ENCODE data around the gene SCRT2.
A peak's percentile ranks its signal among the peaks of the same experiment; 100 is the strongest.
"Not testable (repeated sequence)": the region's sequence is repeated elsewhere in the genome, so short reads cannot be mapped to it uniquely, and the experiment has no call there.

Gene SCRT2

DNA sequence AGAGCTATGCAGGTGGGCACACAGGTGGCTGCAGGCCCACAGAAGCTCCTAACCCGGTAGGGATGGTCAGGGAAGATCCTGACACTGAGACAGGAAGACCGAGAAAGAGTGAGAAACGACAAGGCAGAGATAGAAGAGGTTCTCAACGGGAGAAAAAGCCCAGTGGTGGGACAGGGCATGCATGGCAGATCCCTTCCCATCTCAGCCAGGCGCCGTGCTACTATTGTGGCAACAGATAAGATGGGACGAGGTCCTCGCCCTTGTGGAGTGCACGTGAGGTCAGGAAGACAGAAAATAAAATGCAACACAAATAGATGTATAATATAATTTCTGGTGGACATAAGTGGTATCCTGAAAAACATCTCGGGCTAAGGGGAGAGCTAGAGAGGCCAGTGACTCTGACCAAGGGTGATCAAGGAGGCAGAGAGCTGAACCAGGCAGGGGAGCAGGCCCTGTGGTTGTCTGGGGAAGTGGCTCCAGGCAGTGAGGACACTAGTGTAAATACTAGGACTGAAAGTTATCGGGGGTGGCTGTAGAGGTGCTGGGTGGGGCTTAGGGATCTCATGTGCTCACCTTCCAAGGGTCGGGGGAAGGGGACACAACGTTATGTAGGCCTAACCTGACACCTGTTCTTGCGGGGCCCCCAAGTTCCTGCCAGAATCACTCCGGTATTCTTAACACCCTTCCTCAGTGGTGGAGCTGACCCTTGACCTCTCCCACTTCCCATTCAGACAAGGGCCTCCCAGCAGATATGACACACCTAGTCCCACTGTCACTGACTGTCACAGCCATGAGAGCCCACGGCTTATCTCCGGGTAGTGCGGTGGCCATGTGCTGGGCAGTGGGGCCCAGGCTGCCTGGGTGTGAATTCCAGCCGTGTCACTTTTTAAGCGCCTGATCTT is 23.6 kb downstream of the SCRT2 start:
- Histone ChIP-seq H3K36me3 (ENCODE audit: insufficient read depth, low read length) (peaks cover 18% of the 10 kb centered on the region), H2AFZ (ENCODE audit: low read depth, low read length) (no peak overlapping the region), H3K27me3 (ENCODE audit: insufficient read depth, low read length) (peaks cover 5% of the 10 kb centered on the region), H3K9me3 (ENCODE audit: low read length) (peaks cover 5% of the 10 kb centered on the region), H3K4me1 (ENCODE audit: insufficient read depth, low read length) (peaks cover 10% of the 10 kb centered on the region), H3K4me3 (ENCODE audit: low read length) (peak overlapping the region; percentile 69)

- H2AFZ ChIP-seq (ENCODE audit: low read depth, low read length) = no peak overlapping the region
- no peaks in the 10 kb centered on the region for H3K27me3 ChIP-seq (ENCODE audit: insufficient read depth, low read length)
- H3K36me3 ChIP-seq (ENCODE audit: insufficient read depth, low read length) = peaks cover 18% of the 10 kb centered on the region
- H3K4me3 ChIP-seq (ENCODE audit: low read length) = no peak overlapping the region
- H3K9me3 ChIP-seq (ENCODE audit: low read length) = peaks cover 5% of the 10 kb centered on the region
- H3K4me1 ChIP-seq (ENCODE audit: insufficient read depth, low read length) = peaks cover 10% of the 10 kb centered on the region
Observed at GRCh38 chr20:650954-651353, 24.6 kb downstream of the SCRT2 start.

DNA sequence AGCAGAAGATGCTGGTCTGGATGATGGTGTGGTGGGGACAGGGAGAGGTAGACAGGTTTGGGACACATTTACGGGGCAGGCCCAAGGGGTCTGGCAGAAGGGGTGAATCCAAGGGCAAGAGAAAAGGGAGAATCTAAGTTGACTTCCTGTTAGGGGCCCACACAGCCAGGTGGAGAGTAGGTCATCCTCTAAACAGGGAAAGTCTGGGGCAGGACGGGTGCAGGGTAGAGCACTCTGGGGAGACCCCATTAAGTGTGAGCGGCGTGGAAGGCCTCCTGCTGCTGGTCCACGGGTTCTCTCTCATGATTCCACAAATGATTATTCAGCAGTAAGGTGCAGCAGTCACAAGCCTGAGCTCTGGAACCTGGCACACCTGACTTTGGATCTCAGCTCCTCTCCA is 25.3 kb downstream of the SCRT2 start:
- H3K9me3 ChIP-seq (ENCODE audit: low read length) = peaks cover 5% of the 10 kb centered on the region
- H3K4me1 ChIP-seq (ENCODE audit: insufficient read depth, low read length) = peaks cover 10% of the 10 kb centered on the region
- no peak overlapping the region for H3K4me3 ChIP-seq (ENCODE audit: low read length)
- H2AFZ ChIP-seq (ENCODE audit: low read depth, low read length) = no peak overlapping the region
- peaks cover 18% of the 10 kb centered on the region for H3K36me3 ChIP-seq (ENCODE audit: insufficient read depth, low read length)
- no peaks in the 10 kb centered on the region for H3K27me3 ChIP-seq (ENCODE audit: insufficient read depth, low read length)

- peaks cover 18% of the 10 kb centered on the region for H3K36me3 ChIP-seq (ENCODE audit: insufficient read depth, low read length)
- peaks cover 5% of the 10 kb centered on the region for H3K9me3 ChIP-seq (ENCODE audit: low read length)
- H3K4me3 ChIP-seq (ENCODE audit: low read length) = no peak overlapping the region
- H2AFZ ChIP-seq (ENCODE audit: low read depth, low read length) = no peak overlapping the region
- H3K4me1 ChIP-seq (ENCODE audit: insufficient read depth, low read length) = peaks cover 3% of the 10 kb centered on the region
- H3K27me3 ChIP-seq (ENCODE audit: insufficient read depth, low read length) = no peaks in the 10 kb centered on the region
Observed at GRCh38 chr20:647479-648019, 28.1 kb downstream of the SCRT2 start.

DNA sequence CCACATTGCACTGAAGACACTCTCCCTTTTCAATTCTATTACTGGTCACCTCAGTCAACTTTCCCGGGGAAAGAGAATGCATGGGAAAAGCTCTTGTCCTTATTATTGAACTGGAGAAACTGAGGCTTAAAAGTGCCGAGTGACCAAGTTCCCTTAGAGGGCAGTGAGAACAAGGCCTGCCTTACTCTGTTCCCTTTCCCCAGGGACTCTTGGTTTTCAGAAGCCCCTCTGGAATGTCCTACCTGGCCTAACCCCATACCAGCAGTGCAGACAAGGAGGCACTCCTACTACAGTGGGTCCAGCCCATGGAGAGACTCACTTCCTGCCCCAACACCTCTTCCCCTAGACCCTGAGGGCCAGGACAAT is 28.8 kb downstream of the SCRT2 start:
- peaks cover 5% of the 10 kb centered on the region for H3K9me3 ChIP-seq (ENCODE audit: low read length)
- H3K4me3 ChIP-seq (ENCODE audit: low read length) = no peak overlapping the region
- no peak overlapping the region for H2AFZ ChIP-seq (ENCODE audit: low read depth, low read length)
- H3K4me1 ChIP-seq (ENCODE audit: insufficient read depth, low read length) = no peaks in the 10 kb centered on the region
- H3K36me3 ChIP-seq (ENCODE audit: insufficient read depth, low read length) = peaks cover 18% of the 10 kb centered on the region
- H3K27me3 ChIP-seq (ENCODE audit: insufficient read depth, low read length) = no peaks in the 10 kb centered on the region

GRCh38 chr20:646107-646867 is 29.3 kb downstream of the SCRT2 start:
- peaks cover 18% of the 10 kb centered on the region for H3K36me3 ChIP-seq (ENCODE audit: insufficient read depth, low read length)
- no peak overlapping the region for H2AFZ ChIP-seq (ENCODE audit: low read depth, low read length)
- no peaks in the 10 kb centered on the region for H3K27me3 ChIP-seq (ENCODE audit: insufficient read depth, low read length)
- no peaks in the 10 kb centered on the region for H3K4me1 ChIP-seq (ENCODE audit: insufficient read depth, low read length)
- H3K4me3 ChIP-seq (ENCODE audit: low read length) = no peak overlapping the region
- H3K9me3 ChIP-seq (ENCODE audit: low read length) = peaks cover 5% of the 10 kb centered on the region

DNA sequence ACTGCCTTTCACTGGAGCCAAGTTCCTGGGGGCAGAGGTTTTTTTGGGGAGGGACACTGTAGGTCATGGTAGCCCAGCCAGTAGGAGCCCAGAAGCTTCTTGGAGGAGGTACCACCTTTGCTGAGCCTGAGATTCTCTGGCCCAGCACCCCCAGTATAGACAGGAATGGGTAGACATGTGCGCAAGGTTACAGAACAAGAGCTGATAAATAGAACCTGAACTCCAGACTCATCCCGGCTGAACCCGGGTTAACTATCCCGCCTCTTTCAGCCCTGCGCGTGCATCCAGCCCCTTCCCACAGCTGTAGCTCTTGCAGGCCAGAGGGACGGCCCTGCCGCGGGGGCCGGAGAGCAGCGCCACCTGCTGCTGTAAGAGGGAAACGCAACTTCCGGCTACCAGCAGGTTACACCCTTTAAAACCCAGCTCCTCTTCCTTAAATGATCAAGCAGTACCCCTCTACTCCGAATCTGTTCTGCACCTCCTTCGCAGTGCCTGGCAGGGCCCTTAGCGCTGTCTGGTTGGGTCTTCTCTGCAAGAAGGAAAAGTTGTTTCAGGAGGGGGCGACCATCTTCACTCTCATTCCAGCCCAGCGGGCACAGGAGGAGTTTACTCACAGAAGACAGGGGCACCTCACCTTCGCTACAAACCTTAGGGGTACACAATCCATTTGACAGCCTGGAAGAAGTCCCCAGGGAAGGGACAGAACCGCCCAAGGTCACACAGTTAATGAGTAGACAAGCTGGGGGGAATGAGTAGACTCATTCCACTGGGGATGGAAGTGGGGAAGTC is 30.1 kb downstream of the SCRT2 start:
- Histone ChIP-seq H3K4me3 (ENCODE audit: low read length) (no peak overlapping the region), H3K9me3 (ENCODE audit: low read length) (peaks cover 5% of the 10 kb centered on the region), H3K36me3 (ENCODE audit: insufficient read depth, low read length) (peaks cover 18% of the 10 kb centered on the region), H3K4me1 (ENCODE audit: insufficient read depth, low read length) (no peaks in the 10 kb centered on the region), H2AFZ (ENCODE audit: low read depth, low read length) (no peak overlapping the region), H3K27me3 (ENCODE audit: insufficient read depth, low read length) (no peaks in the 10 kb centered on the region)

DNA sequence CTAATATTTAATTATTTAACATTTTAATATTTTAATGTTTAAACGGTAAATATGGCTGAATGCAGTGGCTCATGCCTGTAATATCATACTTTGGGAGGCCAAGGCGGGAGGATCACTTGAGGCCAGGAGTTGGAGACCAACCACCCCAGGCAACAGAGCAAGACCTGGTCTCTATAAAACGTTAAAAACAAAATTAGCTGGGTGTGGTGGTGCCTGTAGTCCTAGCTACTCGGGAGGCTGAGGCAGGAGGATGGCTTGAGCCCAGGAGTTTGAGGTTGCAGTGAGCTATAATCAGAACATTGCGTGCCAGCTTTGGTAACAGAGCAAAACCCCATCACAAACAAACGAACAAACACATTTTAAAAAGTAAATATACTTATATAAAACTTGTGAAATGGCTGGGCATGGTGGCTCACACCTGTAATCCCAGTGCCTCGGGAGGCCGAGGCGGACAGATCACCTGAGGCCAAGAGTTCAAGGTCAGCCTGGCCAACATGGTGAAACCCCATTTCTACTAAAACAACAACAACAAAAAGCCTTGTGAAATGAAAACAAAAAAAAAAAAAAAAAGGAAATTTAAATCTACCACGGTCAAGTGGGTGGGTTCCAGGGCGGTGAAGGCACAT is 30.8 kb downstream of the SCRT2 start:
- Histone ChIP-seq H2AFZ (ENCODE audit: low read depth, low read length) (no peak overlapping the region), H3K9me3 (ENCODE audit: low read length) (peaks cover 5% of the 10 kb centered on the region), H3K4me1 (ENCODE audit: insufficient read depth, low read length) (no peaks in the 10 kb centered on the region), H3K27me3 (ENCODE audit: insufficient read depth, low read length) (no peaks in the 10 kb centered on the region), H3K36me3 (ENCODE audit: insufficient read depth, low read length) (peaks cover 18% of the 10 kb centered on the region), H3K4me3 (ENCODE audit: low read length) (no peak overlapping the region)

- H3K36me3 ChIP-seq (ENCODE audit: insufficient read depth, low read length) = peaks cover 5% of the 10 kb centered on the region
- peaks cover 2% of the 10 kb centered on the region for H3K9me3 ChIP-seq (ENCODE audit: low read length)
- H2AFZ ChIP-seq (ENCODE audit: low read depth, low read length) = no peak overlapping the region
- no peaks in the 10 kb centered on the region for H3K4me1 ChIP-seq (ENCODE audit: insufficient read depth, low read length)
- no peaks in the 10 kb centered on the region for H3K27me3 ChIP-seq (ENCODE audit: insufficient read depth, low read length)
- no peak overlapping the region for H3K4me3 ChIP-seq (ENCODE audit: low read length)
Observed at GRCh38 chr20:642398-643174, 33.0 kb downstream of the SCRT2 start.

GRCh38 chr20:642013-642397 is 33.6 kb downstream of the SCRT2 start:
- not testable (repeated sequence) for H3K36me3 ChIP-seq (ENCODE audit: insufficient read depth, low read length); H3K4me1 ChIP-seq (ENCODE audit: insufficient read depth, low read length); H3K27me3 ChIP-seq (ENCODE audit: insufficient read depth, low read length); H2AFZ ChIP-seq (ENCODE audit: low read depth, low read length); H3K9me3 ChIP-seq (ENCODE audit: low read length); H3K4me3 ChIP-seq (ENCODE audit: low read length)

- H3K9me3 ChIP-seq (ENCODE audit: low read length) = no peaks in the 10 kb centered on the region
- H3K4me3 ChIP-seq (ENCODE audit: low read length) = no peak overlapping the region
- H3K4me1 ChIP-seq (ENCODE audit: insufficient read depth, low read length) = no peaks in the 10 kb centered on the region
- H3K27me3 ChIP-seq (ENCODE audit: insufficient read depth, low read length) = no peaks in the 10 kb centered on the region
- no peaks in the 10 kb centered on the region for H3K36me3 ChIP-seq (ENCODE audit: insufficient read depth, low read length)
- no peak overlapping the region for H2AFZ ChIP-seq (ENCODE audit: low read depth, low read length)
Observed at GRCh38 chr20:641516-641875, 34.1 kb downstream of the SCRT2 start.
